Measurements from ENCODE around the gene CEP112.

GRCh38 chr17:65697661-65698060 lies 494.3 kb downstream of the CEP112 start:
- TF ChIP-seq POLR2A (IDR thresholded peaks at IDR 0.05; ENCODE audit: low read length) (no peak), GATA1 (IDR thresholded peaks at IDR 0.05; ENCODE audit: low read depth, low read length) (no peak)

Data from erythroblast (primary cell).